IMR-90 (cell line): ENCODE measurements around the gene ING2. TPM values are rescaled to one million over a fixed set of nuclear protein-coding genes. Genes with fewer than 3 reads are reported as not detected.

ENCODE experiments used
- ATAC-seq: fragments of 200-7000 bp; cut with Tn5 transposase; 2 replicates; pipeline ENCODE4 v1.9.1; 2020; ENCODE audit warnings: low read depth, mild to moderate bottlenecking, moderate library complexity
- BruUV-seq: library from RNA; stranded (reverse); fragments of 400-500 nt; replicated peaks from 2 replicates; lab custom pipeline; 2021; lab: Mats Ljungman, UMichigan
- CTCF ChIA-PET: fragments of 300-600 bp; formaldehyde crosslinking; extraction: SDS; loops from one replicate; lab custom pipeline; 2021; ENCODE audit warnings: antibody characterized with exemption; lab: Yijun Ruan, JAX
- POLR2A ChIA-PET: fragments of 300-600 bp; sonication (Branson Sonifier 250); formaldehyde crosslinking; loops from one replicate; lab custom pipeline; 2022; ENCODE audit warnings: antibody characterized with exemption; ENCODE audit not compliant: unreplicated experiment; lab: Charles Lee
- DNase-seq: peaks from one replicate; pipeline ENCODE4 v3.0.0; 2013
- H2AFZ ChIP-seq: replicated peaks from 2 replicates; pipeline ENCODE3; 2013; ENCODE audit warnings: low read length, mild to moderate bottlenecking; ENCODE audit not compliant: poor library complexity
- H2AK5ac ChIP-seq: 2 replicates; pipeline ENCODE4 v1.6.1; 2013; ENCODE audit warnings: low read depth, low read length, inconsistent platforms
- H2AK9ac ChIP-seq: replicated peaks from 2 replicates; pipeline ENCODE3; 2013; ENCODE audit warnings: mild to moderate bottlenecking, low read depth, low read length, moderate library complexity; ENCODE audit not compliant: poor library complexity
- H2BK120ac ChIP-seq: 2 replicates; pipeline ENCODE4 v1.6.1; 2013; ENCODE audit warnings: low read depth, low read length, inconsistent platforms
- H2BK15ac ChIP-seq: 3 replicates; pipeline ENCODE4 v1.6.1; 2013; ENCODE audit warnings: low read depth, low read length, inconsistent platforms
- H2BK20ac ChIP-seq: 2 replicates; pipeline ENCODE4 v1.6.1; 2013; ENCODE audit warnings: low read depth, mild to moderate bottlenecking, inconsistent platforms, low read length, moderate library complexity
- H2BK5ac ChIP-seq: 2 replicates; pipeline ENCODE4 v1.6.1; 2013; ENCODE audit warnings: mild to moderate bottlenecking, low read depth, low read length, inconsistent platforms; ENCODE audit not compliant: poor library complexity, severe bottlenecking
- H3K14ac ChIP-seq: replicated peaks from 2 replicates; pipeline ENCODE4 v1.6.1; 2013; ENCODE audit warnings: low read depth, low read length, inconsistent platforms
- H3K18ac ChIP-seq: 2 replicates; pipeline ENCODE4 v1.6.1; 2013; ENCODE audit warnings: low read depth, low read length, control low read depth
- H3K23ac ChIP-seq: 2 replicates; pipeline ENCODE4 v1.6.1; 2013; ENCODE audit warnings: low read depth, low read length, inconsistent platforms
- H3K27ac ChIP-seq: 2 replicates; pipeline ENCODE4 v1.5.1; 2013; ENCODE audit warnings: mild to moderate bottlenecking, control low read depth, low read length; ENCODE audit not compliant: insufficient read depth
- H3K27me3 ChIP-seq: 2 replicates; pipeline ENCODE4 v1.6.1; 2013; ENCODE audit warnings: low read length; ENCODE audit not compliant: control insufficient read depth, insufficient read depth
- H3K36me3 ChIP-seq: 2 replicates; pipeline ENCODE4 v1.6.1; 2013; ENCODE audit warnings: low read length, mixed read lengths; ENCODE audit not compliant: control insufficient read depth, insufficient read depth
- H3K4ac ChIP-seq: 2 replicates; pipeline ENCODE4 v1.6.1; 2013; ENCODE audit warnings: low read depth, low read length, inconsistent platforms
- H3K4me1 ChIP-seq: 2 replicates; pipeline ENCODE4 v1.6.1; 2013; ENCODE audit warnings: low read length, mixed read lengths; ENCODE audit not compliant: control insufficient read depth, insufficient read depth
- H3K4me2 ChIP-seq: 2 replicates; pipeline ENCODE4 v1.6.1; 2013; ENCODE audit warnings: low read depth, mild to moderate bottlenecking, control low read depth, low read length, moderate library complexity
- H3K4me3 ChIP-seq: 2 replicates; pipeline ENCODE4 v1.5.1; 2013; ENCODE audit warnings: low read depth, mild to moderate bottlenecking, control low read depth, low read length, moderate library complexity; ENCODE audit not compliant: insufficient read depth
- H3K56ac ChIP-seq: 2 replicates; pipeline ENCODE4 v1.6.1; 2013; ENCODE audit warnings: low read length, inconsistent platforms; ENCODE audit not compliant: insufficient read depth; ENCODE audit errors: extremely low read depth
- H3K79me1 ChIP-seq, 2 experiments: 2 replicates each; pipeline ENCODE4 v1.6.1; 2013; ENCODE audit warnings: low read length in 2 of 2, inconsistent platforms in 1 of 2, low read depth in 1 of 2
- H3K9ac ChIP-seq: 2 replicates; pipeline ENCODE4 v1.6.1; 2013; ENCODE audit warnings: low read depth, low read length, control low read depth
- H3K9me1 ChIP-seq: 2 replicates; pipeline ENCODE4 v1.6.1; 2013; ENCODE audit warnings: low read length, inconsistent platforms; ENCODE audit not compliant: insufficient read depth
- H3K9me3 ChIP-seq: 2 replicates; pipeline ENCODE4 v1.6.1; 2013; ENCODE audit warnings: low read length; ENCODE audit not compliant: control insufficient read depth, insufficient read depth
- H4K20me1 ChIP-seq: 2 replicates; pipeline ENCODE4 v1.6.1; 2013; ENCODE audit warnings: low read length, inconsistent platforms; ENCODE audit not compliant: insufficient read depth
- H4K5ac ChIP-seq: 2 replicates; pipeline ENCODE4 v1.6.1; 2013; ENCODE audit warnings: mild to moderate bottlenecking, low read depth, low read length, control low read depth
- H4K8ac ChIP-seq, 2 experiments: 2 replicates each; pipeline ENCODE4 v1.6.1; 2013; ENCODE audit warnings: low read depth in 2 of 2, low read length in 2 of 2, control low read depth in 1 of 2, inconsistent platforms in 1 of 2
- H4K91ac ChIP-seq: 2 replicates; pipeline ENCODE4 v1.6.1; 2013; ENCODE audit warnings: low read depth, low read length, inconsistent platforms; ENCODE audit not compliant: insufficient read depth
- BHLHE40 ChIP-seq: fragments of 150-350 bp; IDR thresholded peaks from 2 replicates; pipeline ENCODE4 v1.6.1; 2016; ENCODE audit warnings: mild to moderate bottlenecking, low read depth, low read length
- CHD1 ChIP-seq: IDR thresholded peaks from 2 replicates; pipeline ENCODE4 v1.6.1; 2012; ENCODE audit warnings: low read depth, low read length, improper control_type of control experiment
- CTCF ChIP-seq: conservative IDR thresholded peaks from 2 replicates; pipeline ENCODE4 v1.5.1; 2012; ENCODE audit warnings: mild to moderate bottlenecking, low read depth, low read length, improper control_type of control experiment
- FOS ChIP-seq: fragments of 150-350 bp; IDR thresholded peaks from 2 replicates; pipeline ENCODE4 v1.6.1; 2016; ENCODE audit warnings: low read depth, low read length
- MAFK ChIP-seq: IDR thresholded peaks from 2 replicates; pipeline ENCODE4 v1.6.1; 2012; ENCODE audit warnings: low read depth, low read length, improper control_type of control experiment
- MAZ ChIP-seq: IDR thresholded peaks from 2 replicates; pipeline ENCODE4 v1.6.1; 2012; ENCODE audit warnings: low read depth, mild to moderate bottlenecking, low read length, improper control_type of control experiment, moderate library complexity, borderline replicate concordance
- MXI1 ChIP-seq: IDR thresholded peaks from 2 replicates; pipeline ENCODE4 v1.6.1; 2012; ENCODE audit warnings: low read depth, mild to moderate bottlenecking, low read length, moderate library complexity, borderline replicate concordance
- NFE2L2 ChIP-seq: fragments of 150-350 bp; IDR thresholded peaks from 2 replicates; pipeline ENCODE4 v1.6.1; 2016; ENCODE audit warnings: low read depth, mild to moderate bottlenecking, low read length
- POLR2A ChIP-seq: IDR thresholded peaks from 2 replicates; pipeline ENCODE4 v1.6.1; 2012; ENCODE audit warnings: mild to moderate bottlenecking, low read depth, low read length
- RAD21 ChIP-seq: IDR thresholded peaks from 2 replicates; pipeline ENCODE4 v1.6.1; 2012; ENCODE audit warnings: low read length, improper control_type of control experiment
- RCOR1 ChIP-seq: IDR thresholded peaks from 2 replicates; pipeline ENCODE4 v1.6.1; 2012; ENCODE audit warnings: mild to moderate bottlenecking, low read length, improper control_type of control experiment; ENCODE audit not compliant: insufficient replicate concordance
- RFX5 ChIP-seq: IDR thresholded peaks from 2 replicates; pipeline ENCODE4 v1.8.0; 2012; ENCODE audit warnings: low read depth, mild to moderate bottlenecking, low read length, moderate library complexity
- SMC3 ChIP-seq: fragments of 150-350 bp; IDR thresholded peaks from 2 replicates; pipeline ENCODE4 v1.6.1; 2016; ENCODE audit warnings: low read depth, mild to moderate bottlenecking, antibody characterized with exemption, low read length, moderate library complexity
- WGBS, 2 experiments: methylation state at CpG; one replicate each; pipeline versions ENCODE4 v1.1.5 to v1.1.7; 2013; ENCODE audit warnings: missing lambda C conversion rate in 2 of 2; ENCODE audit not compliant: insufficient read length in 1 of 2; ENCODE audit errors: extremely low coverage in 2 of 2; 5-methylcytosine and 5-hydroxymethylcytosine counted together
- dilution Hi-C: fragments of 300-500 bp; cut with HindIII; formaldehyde crosslinking; loops from one replicate; pipeline ENCODE4 v1.14.3; 2018; ENCODE audit warnings: low sequenced_read_pairs; ENCODE audit not compliant: unreplicated experiment
- in situ Hi-C: fragments of 300-500 bp; cut with MboI; formaldehyde crosslinking; loops from 3 replicates; pipeline ENCODE4 v1.14.3; 2019; ENCODE audit warnings: low sequenced_read_pairs, inconsistent platforms, mixed read lengths
- intact Hi-C: fragments of 100-400 bp; cut with micrococcal nuclease; formaldehyde crosslinking; loops from 2 replicates; pipeline ENCODE4 v1.10.0; 2022
- polyA plus RNA-seq, 3 experiments: library from polyadenylated mRNA; depleted of rRNA; stranded (reverse); fragments of >200 nt; gene quantifications; 2 replicates each; pipeline ENCODE4 v1.2.3, GENCODE V29; 2012; ENCODE audit warnings: low replicate concordance in 1 of 3
- total RNA-seq: library from RNA; depleted of rRNA; stranded (reverse); fragments of >200 nt; gene quantifications from 2 replicates; pipeline ENCODE4 v1.2.3, GENCODE V29; 2012
- TF ChIP-seq, protein P1 (sequence below): fragments of 150-350 bp; IDR thresholded peaks from 2 replicates; pipeline ENCODE4 v1.6.1; 2016; ENCODE audit warnings: low read depth, mild to moderate bottlenecking, low read length, moderate library complexity, borderline replicate concordance

Gene ING2
- total and polyA plus RNA-seq, 2 of the 4 experiments (the other 2 are of a cell fraction): 2.5 to 9.5 TPM

DNA sequence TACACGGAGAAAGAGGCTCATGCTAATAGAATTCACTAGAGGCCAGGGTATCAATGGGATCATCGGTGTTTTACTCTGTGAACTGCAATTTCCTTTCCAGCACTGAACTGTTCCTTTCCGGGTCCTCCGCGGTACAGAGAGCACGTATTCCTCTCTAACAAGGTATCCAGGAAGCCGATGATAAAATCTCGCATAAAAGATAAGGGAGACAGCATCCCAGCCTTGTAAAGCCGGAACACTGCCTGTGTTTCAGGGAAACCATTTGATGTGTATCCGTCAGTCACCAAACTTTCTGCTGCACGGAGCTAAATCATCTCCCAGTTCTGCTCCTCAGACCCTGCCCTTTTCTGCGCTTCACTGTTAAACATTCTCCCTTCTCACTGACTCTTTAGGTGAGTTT is 54.0 kb downstream of the ING2 start:
- Histone ChIP-seq H3K9me1 (no peaks in the 10 kb centered on the region), H3K27me3 (peaks cover 2% of the 10 kb centered on the region), H3K18ac (no peak overlapping the region), H2AFZ (no peak overlapping the region), H2BK15ac (no peak overlapping the region), H3K9ac (no peak overlapping the region), H3K4ac (no peak overlapping the region), H3K4me2 (no peak overlapping the region), H3K9me3 (peaks cover 4% of the 10 kb centered on the region), H2BK20ac (no peak overlapping the region), H3K36me3 (no peaks in the 10 kb centered on the region), H2BK5ac (no peak overlapping the region), H2AK9ac (no peak overlapping the region), H2BK120ac (no peak overlapping the region), H3K27ac (no peak overlapping the region), H3K4me3 (no peak overlapping the region), H2AK5ac (no peak overlapping the region), H4K20me1 (no peaks in the 10 kb centered on the region), H3K56ac (no peak overlapping the region), H3K79me1 (no peaks in the 10 kb centered on the region), H4K91ac (no peak overlapping the region), H3K4me1 (no peaks in the 10 kb centered on the region; the same call in 1 of the 2 replicates), H4K8ac (no peak overlapping the region), H3K23ac (no peak overlapping the region), H4K5ac (no peak overlapping the region), H3K14ac (no peak overlapping the region)
- in situ Hi-C loops: no loop called here
- ATAC-seq (no peak), DNase-seq (no peak)
- WGBS, 2 experiments: 67% methylated on average over 3 of the region's 12 CpGs; no CpG with 5 or more reads in 1 of the 2 experiments
- BruUV-seq: no TSS peak
- intact Hi-C loops: no loop called here
- ChIA-PET POLR2A (interaction anchor here (0.6 kb wide), 1 partner anchor 1351 kb away, joined by 5 read pairs; no protein-coding TSS in a partner anchor), CTCF (no interaction called here)
- dilution Hi-C loops: no loop called here
- no peak for TF ChIP-seq BHLHE40
- no peak for TF ChIP-seq RFX5
- TF ChIP-seq MAFK: no peak
- no peak for TF ChIP-seq CHD1
- no peak for TF ChIP-seq RAD21
- TF ChIP-seq MXI1: no peak
- no peak for TF ChIP-seq RCOR1
- TF ChIP-seq CTCF: no peak
- no peak for TF ChIP-seq POLR2A
- no peak for TF ChIP-seq SMC3
- no peak for TF ChIP-seq NFE2L2
- TF ChIP-seq MAZ: no peak
- TF ChIP-seq, protein P1, sequence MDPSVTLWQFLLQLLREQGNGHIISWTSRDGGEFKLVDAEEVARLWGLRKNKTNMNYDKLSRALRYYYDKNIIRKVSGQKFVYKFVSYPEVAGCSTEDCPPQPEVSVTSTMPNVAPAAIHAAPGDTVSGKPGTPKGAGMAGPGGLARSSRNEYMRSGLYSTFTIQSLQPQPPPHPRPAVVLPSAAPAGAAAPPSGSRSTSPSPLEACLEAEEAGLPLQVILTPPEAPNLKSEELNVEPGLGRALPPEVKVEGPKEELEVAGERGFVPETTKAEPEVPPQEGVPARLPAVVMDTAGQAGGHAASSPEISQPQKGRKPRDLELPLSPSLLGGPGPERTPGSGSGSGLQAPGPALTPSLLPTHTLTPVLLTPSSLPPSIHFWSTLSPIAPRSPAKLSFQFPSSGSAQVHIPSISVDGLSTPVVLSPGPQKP: no peak
- TF ChIP-seq FOS: no peak
